NCI-H526 (cell line): ENCODE data around the gene RGL1.

ENCODE experiments used
- DNase-seq, 2 experiments: peaks; one replicate each; lab custom pipeline; 2025; lab: John Stamatoyannopoulos, UW

The RGL1 gene

GRCh38 chr1:183957216-183957830, 152.4 kb downstream of the RGL1 start:
- DNase-seq: no peak

- DNase-seq: no peak
Observed at GRCh38 chr1:183958958-183959357, 154.0 kb downstream of the RGL1 start.

- DNase-seq: no peak
Observed at GRCh38 chr1:183961132-183961531, 156.2 kb downstream of the RGL1 start.

GRCh38 chr1:183962903-183963302, 158.0 kb downstream of the RGL1 start:
- no peak for DNase-seq

GRCh38 chr1:183965726-183966125, 160.8 kb downstream of the RGL1 start:
- DNase-seq: no peak

GRCh38 chr1:183966487-183966886, 161.6 kb downstream of the RGL1 start:
- DNase-seq: no peak

- DNase-seq: no peak
Observed at GRCh38 chr1:183967914-183968313, 163.0 kb downstream of the RGL1 start.

GRCh38 chr1:183968386-183968785, 163.5 kb downstream of the RGL1 start:
- peak; percentile 77 to 83 for DNase-seq

- DNase-seq: no peak
Observed at GRCh38 chr1:183970516-183971300, 165.8 kb downstream of the RGL1 start.

GRCh38 chr1:183975651-183976050, 170.7 kb downstream of the RGL1 start:
- no peak for DNase-seq

- DNase-seq: no peak
Observed at GRCh38 chr1:183977717-183978116, 172.8 kb downstream of the RGL1 start.
